HG03108 (cell line): ENCODE measurements around the gene TOX3.

Experiments
- ATAC-seq: cut with Tn5 transposase; IDR thresholded peaks from one replicate; pipeline ENCODE4 v1.9.1; 2021; ENCODE audit warnings: moderate library complexity; ENCODE audit not compliant: unreplicated experiment

Gene TOX3

GRCh38 chr16:52496051-52496876, 50.7 kb downstream of the TOX3 start:
- ATAC-seq, result no peak

- no peak for ATAC-seq
These were observed 52.3 kb downstream of the TOX3 start for GRCh38 chr16:52494621-52495020.

GRCh38 chr16:52494145-52494544, 52.8 kb downstream of the TOX3 start:
- ATAC-seq, result no peak

- ATAC-seq, result peak; percentile 63
These were observed 54.1 kb downstream of the TOX3 start for GRCh38 chr16:52492789-52493357.

GRCh38 chr16:52491216-52491615, 55.7 kb downstream of the TOX3 start:
- ATAC-seq, result no peak

GRCh38 chr16:52489894-52490293, 57.0 kb downstream of the TOX3 start:
- ATAC-seq, result no peak

GRCh38 chr16:52488837-52489289, 58.1 kb downstream of the TOX3 start:
- ATAC-seq, result no peak

GRCh38 chr16:52487849-52488457, 59.0 kb downstream of the TOX3 start:
- ATAC-seq, result no peak

- ATAC-seq, result no peak
These were observed 66.7 kb downstream of the TOX3 start for GRCh38 chr16:52480237-52480636.

- no peak for ATAC-seq
These were observed 70.8 kb downstream of the TOX3 start for GRCh38 chr16:52476111-52476510.

GRCh38 chr16:52474679-52475078, 72.3 kb downstream of the TOX3 start:
- ATAC-seq, result no peak

GRCh38 chr16:52473096-52473495, 73.8 kb downstream of the TOX3 start:
- ATAC-seq, result no peak

GRCh38 chr16:52471650-52472370, 75.1 kb downstream of the TOX3 start:
- ATAC-seq, result no peak

- ATAC-seq, result no peak
These were observed 76.4 kb downstream of the TOX3 start for GRCh38 chr16:52470585-52470984.

GRCh38 chr16:52469775-52470174, 77.2 kb downstream of the TOX3 start:
- ATAC-seq, result no peak

- ATAC-seq, result no peak
These were observed 77.9 kb downstream of the TOX3 start for GRCh38 chr16:52469091-52469490.

- no peak for ATAC-seq
These were observed 79.2 kb downstream of the TOX3 start for GRCh38 chr16:52467753-52468152.

GRCh38 chr16:52466994-52467393, 79.9 kb downstream of the TOX3 start:
- ATAC-seq, result no peak

GRCh38 chr16:52465711-52466267, 81.2 kb downstream of the TOX3 start:
- no peak for ATAC-seq

GRCh38 chr16:52463904-52464303, 83.0 kb downstream of the TOX3 start:
- ATAC-seq, result no peak

GRCh38 chr16:52462816-52463215, 84.1 kb downstream of the TOX3 start:
- no peak for ATAC-seq
